GM19328 (cell line): Measurements from ENCODE around the gene BCKDHA.
"Not testable (repeated sequence)": the region's sequence is repeated elsewhere in the genome, so short reads cannot be mapped to it uniquely, and the experiment has no call there.

ENCODE experiments used
- ATAC-seq: cut with Tn5 transposase; IDR thresholded peaks from one replicate; pipeline ENCODE4 v1.9.1; 2021; ENCODE audit warnings: mild to moderate bottlenecking, moderate library complexity; ENCODE audit not compliant: unreplicated experiment

The BCKDHA gene

DNA sequence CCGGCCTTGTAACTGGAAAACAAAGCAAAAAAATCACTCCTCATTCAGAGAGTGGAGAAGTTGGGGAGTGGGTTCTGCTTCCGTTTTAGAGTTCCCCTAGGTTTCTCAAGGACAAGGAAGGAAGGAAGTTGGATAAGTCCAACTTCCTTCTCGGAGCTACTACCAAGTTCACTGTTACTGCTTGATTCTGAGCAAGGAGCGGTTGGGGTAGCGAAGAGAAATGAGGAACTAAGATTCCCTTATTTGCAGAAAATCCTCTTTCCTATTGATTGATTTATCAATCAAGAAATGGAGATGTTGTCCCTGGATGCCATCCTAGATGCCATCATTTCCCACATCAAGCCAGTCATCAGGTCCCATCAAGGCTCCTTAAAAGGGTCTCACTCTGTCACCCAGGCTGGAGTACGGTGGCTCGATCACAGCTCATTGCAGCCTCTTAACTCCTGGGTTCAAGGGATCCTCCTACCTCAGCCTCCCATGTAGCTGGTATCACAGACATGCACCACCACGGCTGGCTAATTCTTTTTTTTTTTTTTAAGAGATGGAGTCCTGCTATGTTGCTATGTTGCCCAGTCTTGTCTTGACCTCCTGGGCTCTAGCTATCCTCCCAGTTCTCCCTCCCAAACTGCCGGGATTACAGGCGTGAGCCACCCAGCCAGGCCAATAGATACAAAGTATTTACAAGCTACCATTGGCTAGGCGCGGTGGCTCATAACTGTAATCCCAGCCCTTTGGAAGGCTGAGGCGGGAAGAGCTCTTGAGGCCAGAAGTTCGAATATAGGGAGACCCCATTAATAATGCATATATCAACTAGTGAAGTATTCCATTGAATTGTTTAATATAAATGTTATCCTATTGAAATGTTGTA is 32.9 kb upstream of the BCKDHA start:
- ATAC-seq: no peak

DNA sequence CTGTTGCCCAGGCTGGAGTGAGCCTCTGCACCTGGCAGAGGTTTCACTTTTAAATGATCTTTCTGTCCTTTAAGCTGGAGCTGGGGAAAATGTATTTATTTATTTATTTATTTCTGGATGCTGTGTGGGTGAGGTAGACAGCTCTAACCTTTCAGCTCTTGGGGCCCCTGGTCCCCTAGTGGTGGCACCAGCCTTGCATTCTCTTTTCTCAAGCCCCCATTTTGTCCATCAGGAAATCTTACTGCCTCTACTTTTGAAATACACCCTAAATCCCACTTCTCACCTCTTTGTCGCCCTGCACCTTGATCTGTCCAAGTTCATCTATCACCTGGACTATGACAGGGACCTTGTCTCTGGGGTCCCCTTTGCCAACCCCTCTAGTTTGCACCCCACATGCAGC is 31.5 kb upstream of the BCKDHA start:
- ATAC-seq: no peak

GRCh38 chr19:41367848-41368301 is 29.7 kb upstream of the BCKDHA start:
- no peak for ATAC-seq

DNA sequence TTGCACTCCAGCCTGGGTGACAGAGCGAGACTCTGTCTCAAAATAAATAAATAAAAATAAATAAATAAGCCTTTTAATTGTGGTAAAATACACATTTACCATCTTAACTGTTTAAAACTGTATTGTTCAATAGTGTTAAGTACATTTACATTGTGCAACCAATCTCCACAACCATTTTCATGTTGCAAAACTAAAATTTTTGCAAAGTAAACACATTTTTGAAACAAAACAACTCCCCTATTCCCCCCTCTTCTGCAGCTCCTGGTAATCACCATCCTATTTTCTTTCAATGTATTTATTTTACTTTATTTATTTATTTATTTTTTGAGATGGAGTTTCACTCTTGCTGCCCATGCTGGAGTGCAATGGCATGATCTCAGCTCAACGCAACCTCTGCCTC is 27.8 kb upstream of the BCKDHA start:
- no peak for ATAC-seq

DNA sequence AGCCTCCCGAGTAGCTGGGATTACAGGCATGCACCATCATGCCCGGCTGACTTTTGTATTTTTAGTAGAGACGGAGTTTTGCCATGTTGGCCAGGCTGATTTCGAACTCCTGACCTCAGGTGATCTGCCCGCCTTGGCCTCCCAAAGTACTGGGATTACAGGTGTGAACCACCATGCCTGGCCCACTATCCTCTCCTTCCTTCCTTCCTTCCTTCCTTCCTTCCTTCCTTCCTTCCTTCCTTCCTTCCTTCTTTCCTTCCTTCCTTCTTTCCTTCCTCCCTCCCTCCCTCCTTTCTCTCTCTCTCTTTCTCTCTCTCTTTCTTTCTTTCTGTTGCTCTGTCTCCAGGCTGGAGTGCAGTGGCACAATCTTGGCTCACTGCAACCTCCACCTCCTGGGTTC is 26.5 kb upstream of the BCKDHA start:
- ATAC-seq: not testable (repeated sequence)

GRCh38 chr19:41371541-41371940 is 26.1 kb upstream of the BCKDHA start:
- ATAC-seq: no peak

DNA sequence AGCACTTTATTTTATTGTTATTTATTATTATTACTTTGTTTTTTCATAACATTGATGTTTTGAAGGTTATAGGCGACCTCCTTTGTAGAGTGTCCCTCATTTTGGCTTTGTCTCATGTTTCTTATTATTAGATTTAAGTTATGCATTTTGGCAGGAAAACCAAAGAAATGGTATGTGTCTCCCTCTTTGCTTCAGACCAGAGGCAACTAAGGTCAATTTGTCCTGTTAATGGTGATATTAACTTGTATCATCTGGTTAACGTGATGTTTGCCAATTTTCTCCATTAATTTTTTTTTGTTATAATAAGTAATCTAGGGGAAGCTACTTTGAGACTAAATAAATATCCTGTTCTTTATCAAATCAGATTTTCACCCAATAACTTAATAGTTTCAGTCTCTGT is 25.1 kb upstream of the BCKDHA start:
- no peak for ATAC-seq

GRCh38 chr19:41373993-41374392 is 23.6 kb upstream of the BCKDHA start:
- no peak for ATAC-seq

DNA sequence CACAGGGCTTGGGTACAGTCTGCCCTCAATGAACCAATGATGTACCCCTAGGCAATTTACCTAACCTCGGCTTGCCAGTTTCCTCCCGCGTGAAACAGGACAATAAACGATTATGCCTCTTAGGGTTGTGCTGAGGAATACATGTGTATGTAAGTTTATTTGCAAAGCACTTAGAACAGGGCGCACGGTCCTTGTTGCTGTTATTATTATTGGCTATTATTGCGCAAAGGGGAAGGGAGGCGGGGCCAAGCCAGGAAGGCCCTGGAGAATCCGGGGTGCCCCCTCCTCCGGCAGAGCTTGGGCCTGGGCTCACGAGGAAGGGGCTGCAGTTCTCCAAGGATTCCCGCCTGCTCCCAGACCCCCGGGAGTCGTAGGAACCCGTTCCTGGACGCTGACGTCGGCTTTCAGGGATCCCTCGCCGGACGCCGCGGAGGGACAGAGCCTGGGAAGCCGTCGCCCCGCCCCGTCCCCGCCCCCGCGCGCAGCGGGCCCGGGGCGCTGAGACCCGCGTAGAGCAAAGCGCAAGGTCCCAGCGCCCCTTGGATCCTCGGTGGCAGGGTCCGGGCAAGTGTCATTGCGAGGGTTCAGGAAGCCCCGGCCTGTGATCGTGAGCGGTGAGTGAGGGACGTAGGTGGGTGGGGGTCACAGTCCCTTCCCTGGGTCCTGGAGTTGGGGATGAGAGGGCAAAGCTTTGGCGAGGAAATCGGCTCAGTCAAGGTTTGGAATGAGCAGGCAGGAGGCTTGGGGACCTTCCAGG is 21.2 kb upstream of the BCKDHA start, which contains the start of gene TMEM91:
TSS of gene TMEM91 (plus strand) at position 293 of the 757 bp plus-strand sequence. CDS start 1,777 bp downstream, outside the sequence.
- no peak for ATAC-seq

GRCh38 chr19:41376998-41377365 is 20.6 kb upstream of the BCKDHA start:
- no peak for ATAC-seq

GRCh38 chr19:41377977-41378709 is 19.5 kb upstream of the BCKDHA start:
- ATAC-seq: no peak

GRCh38 chr19:41381536-41381935 is 16.1 kb upstream of the BCKDHA start:
- ATAC-seq: not testable (repeated sequence)

DNA sequence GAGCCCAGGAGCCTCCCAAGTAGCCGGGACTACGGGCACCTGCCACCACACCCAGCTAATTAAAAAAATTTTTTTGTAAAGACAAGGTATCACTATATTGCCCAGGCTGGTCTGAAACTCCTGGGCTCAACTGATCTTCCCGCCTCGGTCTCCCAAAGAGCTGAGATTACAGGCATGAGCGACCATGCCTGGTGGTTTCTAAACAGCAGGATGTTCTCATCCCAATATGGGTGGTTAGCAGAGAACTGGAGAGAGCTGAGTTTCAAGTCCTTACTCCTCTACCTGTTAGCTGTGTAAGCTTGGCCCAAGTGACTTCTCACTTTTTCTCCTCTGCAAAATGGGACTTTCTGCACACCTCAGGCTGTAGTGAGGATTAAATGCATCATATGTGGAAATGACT is 13.3 kb upstream of the BCKDHA start:
- no peak for ATAC-seq

DNA sequence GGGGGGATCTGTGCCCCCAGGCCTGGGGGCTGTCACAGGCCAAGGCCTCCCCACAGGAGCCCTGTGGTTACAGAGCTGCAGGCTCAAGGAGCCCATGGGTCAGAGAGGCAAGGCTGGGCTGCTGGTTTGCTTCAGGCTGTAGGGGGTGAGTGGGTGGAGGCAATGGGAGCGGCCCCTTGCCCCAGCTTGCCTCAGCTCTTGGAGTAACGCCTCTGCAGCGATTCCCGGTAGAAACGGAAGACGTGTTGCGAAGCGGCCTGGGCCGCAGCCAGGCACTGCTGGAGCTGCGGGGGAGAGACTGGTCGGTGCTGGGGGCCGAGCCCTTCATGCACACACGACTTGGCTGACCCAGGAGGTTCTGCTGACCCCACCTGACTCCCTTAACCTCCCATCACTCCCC is 11.2 kb upstream of the BCKDHA start:
- ATAC-seq: no peak

GRCh38 chr19:41391618-41392017 is 6.0 kb upstream of the BCKDHA start:
- no peak for ATAC-seq

DNA sequence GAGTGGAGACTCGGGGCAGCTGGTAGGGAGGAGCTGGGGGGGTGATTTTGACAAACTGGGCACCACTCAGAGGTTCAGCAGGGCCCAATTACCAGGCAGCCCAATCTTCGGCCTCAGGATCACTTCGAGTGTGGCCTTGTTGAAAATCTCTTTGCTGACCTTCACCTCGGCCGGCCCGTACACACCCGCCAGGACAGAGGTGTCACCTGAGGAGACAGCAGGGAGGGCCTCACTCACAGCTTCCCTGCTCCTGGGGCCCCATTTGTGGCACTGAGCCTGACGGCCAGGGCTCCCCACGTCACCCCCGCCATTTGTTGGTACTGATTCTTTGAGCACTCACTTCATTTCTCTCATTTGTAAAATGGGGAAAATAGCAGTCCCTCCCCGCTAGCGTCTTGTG is 4.8 kb upstream of the BCKDHA start:
- ATAC-seq: no peak

- no peak for ATAC-seq
These were observed 2.3 kb upstream of the BCKDHA start for GRCh38 chr19:41395355-41395754.

DNA sequence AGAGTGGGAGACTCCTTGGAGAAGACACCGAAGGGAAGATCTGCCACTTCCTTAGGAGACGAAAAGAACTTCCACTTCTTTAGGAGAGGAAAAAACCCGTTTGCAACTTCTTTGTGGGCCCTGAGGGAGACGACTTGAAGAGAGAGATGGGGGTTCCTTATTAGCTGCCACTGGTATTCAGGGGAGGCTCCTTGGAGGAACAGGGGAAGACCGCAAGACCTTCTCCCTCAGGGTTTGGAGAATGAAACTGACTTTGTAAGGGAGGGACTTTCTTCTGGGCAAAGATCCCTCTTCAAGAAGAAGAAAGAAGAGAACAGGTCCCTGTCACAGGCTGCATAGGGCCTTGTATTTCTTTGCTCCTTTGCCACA is 416 bp downstream of the BCKDHA start:
- ATAC-seq: no peak

DNA sequence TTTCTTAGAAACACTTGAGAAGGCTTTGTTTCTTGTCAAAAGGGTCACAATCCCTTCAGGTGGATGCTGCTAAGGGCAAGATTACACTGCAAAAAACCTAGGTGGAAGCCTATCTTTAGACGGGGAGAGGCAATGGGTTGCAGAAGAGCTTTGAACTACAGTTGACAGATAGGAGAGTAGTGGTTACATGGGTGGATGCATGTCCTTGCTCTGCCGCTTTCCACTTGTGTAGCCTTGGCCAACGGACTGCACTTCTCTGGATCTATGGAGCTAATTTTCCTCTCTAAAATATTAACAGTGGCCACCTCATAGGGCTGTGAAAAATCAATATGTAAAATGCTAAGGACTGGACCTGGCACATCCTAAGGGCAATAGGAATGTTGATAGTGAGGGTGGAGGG is 980 bp downstream of the BCKDHA start:
- no peak for ATAC-seq

DNA sequence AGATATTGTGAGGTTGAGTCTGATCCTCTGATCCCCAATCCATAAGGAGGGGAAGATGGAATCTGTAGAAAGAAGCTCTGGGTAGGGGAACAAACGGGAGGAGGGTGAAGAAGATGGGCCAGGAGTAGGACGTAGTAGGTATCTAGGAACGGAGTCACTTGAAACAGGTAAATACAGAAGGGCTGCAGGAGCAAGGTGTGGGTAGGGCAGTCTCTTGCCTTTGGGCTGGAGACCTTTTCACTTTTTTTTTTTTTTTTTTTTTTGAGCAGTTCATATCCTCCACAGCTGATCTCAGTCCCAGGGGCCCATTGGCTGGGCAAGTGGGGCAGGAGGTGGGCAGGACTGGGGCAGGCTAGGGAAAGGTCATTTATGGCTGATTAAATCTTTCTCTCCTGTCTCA is 1.5 kb downstream of the BCKDHA start:
- ATAC-seq: no peak

DNA sequence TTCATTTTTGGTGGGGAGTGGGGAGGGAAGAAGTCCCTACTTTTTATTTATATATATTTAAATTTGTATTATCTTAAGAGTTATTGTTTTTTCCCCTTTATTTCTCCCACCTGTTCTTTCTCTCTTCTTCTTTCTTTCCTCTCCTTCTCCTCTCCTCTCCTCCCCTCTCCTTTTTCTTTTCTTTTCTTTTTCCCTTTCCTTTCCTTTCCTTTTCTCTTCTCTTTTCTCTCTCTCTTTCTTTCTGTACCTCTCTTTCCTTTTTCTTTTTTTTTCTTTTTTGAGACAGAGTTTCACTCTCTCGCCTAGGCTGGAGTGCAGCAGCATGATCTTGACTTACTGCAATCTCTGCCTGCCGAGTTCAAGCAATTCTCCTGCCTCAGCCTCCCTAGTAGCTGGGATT is 1.9 kb downstream of the BCKDHA start:
- no peak for ATAC-seq
